SK-N-SH (cell line): ENCODE measurements around the gene WNT8B. TPM values are rescaled to one million over a fixed set of nuclear protein-coding genes. Genes with fewer than 3 reads are reported as not detected.

Experiments used
- CTCF ChIA-PET: fragments of 300-600, 350-600 bp; formaldehyde crosslinking; extraction: SDS; loops from one replicate; lab custom pipeline; 2021; lab: Yijun Ruan, JAX
- POLR2A ChIA-PET: fragments of 350-600 bp; sonication (Branson Sonifier 250); formaldehyde crosslinking; extraction: SDS; loops from one replicate; lab custom pipeline; 2020; ENCODE audit warnings: antibody characterized with exemption, inconsistent platforms; lab: Yijun Ruan, JAX
- DNase-seq: peaks from one replicate; pipeline ENCODE4 v3.0.0; 2012
- H2AFZ ChIP-seq: fragments of 200-600 bp; sonication (generic); 2 replicates; pipeline ENCODE4 v1.8.1; 2016; ENCODE audit warnings: antibody characterized with exemption, mild to moderate bottlenecking, low read depth
- H3F3A ChIP-seq: fragments of 200-600 bp; sonication (generic); replicated peaks from 2 replicates; pipeline ENCODE3; 2016; ENCODE audit warnings: antibody characterized with exemption, mild to moderate bottlenecking; ENCODE audit not compliant: insufficient read depth
- H3K27ac ChIP-seq, 2 experiments: fragments of 200-500 bp in 1 of 2; fragments of 200-600 bp in 1 of 2; sonication (Bioruptor generic) in 1 of 2; sonication (generic), shearing (Covaris generic) in 1 of 2; 2 replicates each; pipeline versions ENCODE4 v1.5.1 to v1.6.1; 2014 to 2016; ENCODE audit warnings: low read depth in 2 of 2, inconsistent platforms in 1 of 2, low read length in 1 of 2, mild to moderate bottlenecking in 1 of 2, mixed read lengths in 1 of 2
- H3K27me3 ChIP-seq: fragments of 200-600 bp; sonication (generic), shearing (Covaris generic); 2 replicates; pipeline ENCODE4 v1.6.1; 2016; ENCODE audit warnings: mixed run types; ENCODE audit not compliant: insufficient read depth
- H3K36me3 ChIP-seq, 2 experiments: fragments of 200-500 bp in 1 of 2; fragments of 200-600 bp in 1 of 2; sonication (Bioruptor generic) in 1 of 2; sonication (generic) in 1 of 2; replicated peaks in 1 of 2; 2 replicates each; pipeline versions ENCODE3 to v1.5.1; 2014 to 2016; ENCODE audit warnings: low read length in 1 of 2, mild to moderate bottlenecking in 1 of 2; ENCODE audit not compliant: insufficient read depth in 2 of 2, control insufficient read depth in 1 of 2
- H3K4me1 ChIP-seq, 2 experiments: fragments of 200-500 bp in 1 of 2; fragments of 200-600 bp in 1 of 2; sonication (Bioruptor generic) in 1 of 2; sonication (generic), shearing (Covaris generic) in 1 of 2; 2 replicates each; pipeline versions ENCODE4 v1.5.1 to v1.6.1; 2014 to 2016; ENCODE audit warnings: low read depth in 1 of 2, low read length in 1 of 2, mixed run types in 1 of 2; ENCODE audit not compliant: insufficient read depth in 2 of 2, control insufficient read depth in 1 of 2
- H3K4me2 ChIP-seq: fragments of 200-600 bp; sonication (generic), shearing (Covaris generic); 2 replicates; pipeline ENCODE4 v1.6.1; 2017; ENCODE audit warnings: mixed run types
- H3K4me3 ChIP-seq, 2 experiments: fragments of 200-500 bp in 1 of 2; fragments of 200-600 bp in 1 of 2; sonication (Bioruptor generic) in 1 of 2; sonication (generic), shearing (Covaris generic) in 1 of 2; 2 replicates each; pipeline versions ENCODE4 v1.5.1 to v1.8.1; 2014 to 2016; ENCODE audit warnings: low read depth in 2 of 2, inconsistent platforms in 1 of 2, low read length in 1 of 2, mild to moderate bottlenecking in 1 of 2, mixed read lengths in 1 of 2, moderate library complexity in 1 of 2
- H3K79me2 ChIP-seq: fragments of 200-600 bp; sonication (generic); 2 replicates; pipeline ENCODE4 v1.8.1; 2017; ENCODE audit warnings: mild to moderate bottlenecking; ENCODE audit not compliant: insufficient read depth
- H3K9ac ChIP-seq: fragments of 200-600 bp; sonication (generic); 2 replicates; pipeline ENCODE4 v1.6.1; 2017; ENCODE audit warnings: mixed run types
- H3K9me2 ChIP-seq: fragments of 200-600 bp; sonication (generic); 2 replicates; pipeline ENCODE4 v1.6.1; 2017; ENCODE audit warnings: mixed run types
- H3K9me3 ChIP-seq: fragments of 200-600 bp; sonication (generic); 2 replicates; pipeline ENCODE4 v1.6.1; 2017; ENCODE audit warnings: mixed run types, mild to moderate bottlenecking, moderate library complexity
- H4K20me1 ChIP-seq: fragments of 200-600 bp; sonication (generic); 2 replicates; pipeline ENCODE4 v1.6.1; 2017; ENCODE audit warnings: mild to moderate bottlenecking, mixed run types; ENCODE audit not compliant: insufficient read depth
- ELF1 ChIP-seq: IDR thresholded peaks from 2 replicates; pipeline ENCODE4 v1.4.0; 2012
- GABPA ChIP-seq: IDR thresholded peaks from 2 replicates; pipeline ENCODE4 v1.4.0; 2012; ENCODE audit warnings: low read depth, mild to moderate bottlenecking
- GATA2 ChIP-seq: sonication (generic); formaldehyde crosslinking; IDR thresholded peaks from 2 replicates; pipeline ENCODE4 v1.5.0; 2020; ENCODE audit warnings: mild to moderate bottlenecking, missing genetic modification reagents
- RAD21 ChIP-seq: IDR thresholded peaks from 2 replicates; pipeline ENCODE4 v1.6.1; 2012; ENCODE audit warnings: mild to moderate bottlenecking, low read length
- RXRA ChIP-seq: IDR thresholded peaks from 2 replicates; pipeline ENCODE4 v1.4.0; 2012; ENCODE audit warnings: low read depth, mild to moderate bottlenecking, borderline replicate concordance
- SMC3 ChIP-seq: IDR thresholded peaks from 2 replicates; pipeline ENCODE4 v1.6.1; 2012; ENCODE audit warnings: low read depth, low read length, improper control_type of control experiment
- TEAD4 ChIP-seq: IDR thresholded peaks from 2 replicates; pipeline ENCODE4 v1.4.0; 2012; ENCODE audit warnings: mild to moderate bottlenecking, borderline replicate concordance; ENCODE audit not compliant: insufficient read depth
- YY1 ChIP-seq: IDR thresholded peaks from 2 replicates; pipeline ENCODE4 v1.4.0; 2012; ENCODE audit warnings: low read depth, mild to moderate bottlenecking
- WGBS: methylation state at CpG from one replicate; pipeline ENCODE4 v1.1.6; 2017; ENCODE audit warnings: low lambda C conversion rate; 5-methylcytosine and 5-hydroxymethylcytosine counted together
- polyA plus RNA-seq, 3 experiments: library from polyadenylated mRNA; depleted of rRNA; stranded (reverse); fragments of >200 nt; gene quantifications; 2 replicates each; pipeline ENCODE4 v1.2.3, GENCODE V29; 2012
- TF ChIP-seq, protein P1 (sequence below): IDR thresholded peaks from 2 replicates; pipeline ENCODE4 v1.4.0; 2012; ENCODE audit warnings: low read depth, borderline replicate concordance
- TF ChIP-seq, protein P2 (sequence below): fragments of 150-350 bp; IDR thresholded peaks from 2 replicates; pipeline ENCODE4 v1.6.1; 2017; ENCODE audit warnings: antibody characterized with exemption, low read length, low read depth, borderline replicate concordance
- TF ChIP-seq, protein P3 (sequence below): IDR thresholded peaks from 2 replicates; pipeline ENCODE4; 2012
- TF ChIP-seq, protein P4 (sequence below): IDR thresholded peaks from 2 replicates; pipeline ENCODE4 v1.4.0; 2012; ENCODE audit warnings: low read depth, borderline replicate concordance

Gene WNT8B
- polyA plus RNA-seq, 1 of the 3 experiments (the other 2 are of a cell fraction) = 0.18 TPM

DNA sequence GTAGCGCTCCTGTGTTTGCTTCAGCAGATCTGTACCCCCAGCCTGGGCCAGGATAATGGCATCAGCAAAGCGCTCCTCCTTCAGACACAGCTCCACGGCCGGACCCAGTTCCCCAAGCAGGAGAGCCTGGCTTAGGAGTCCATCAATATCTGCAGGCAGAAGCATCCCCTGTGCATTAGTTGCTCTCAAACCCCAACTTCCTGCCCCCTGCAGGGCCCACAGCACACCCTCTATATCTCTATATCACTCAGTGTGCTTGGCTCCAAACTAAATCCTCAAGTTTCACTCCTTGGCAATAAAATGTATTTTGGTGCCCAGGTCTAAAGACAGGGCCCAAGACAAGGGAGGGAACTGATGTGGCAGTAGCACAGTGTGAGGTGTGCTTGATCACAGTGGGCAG, 35.2 kb downstream of the WNT8B start:
- 96% methylated on average over 4 of the region's 4 CpGs for WGBS
- Histone ChIP-seq H3K9me2 (no peaks in the 10 kb centered on the region), H4K20me1 (no peaks in the 10 kb centered on the region), H3K27me3 (no peaks in the 10 kb centered on the region), H3K4me3 (no peak overlapping the region), H3K9ac (no peak overlapping the region), H3K36me3 (peaks cover 0 to 10% of the 10 kb centered on the region in 2 experiments), H3K27ac (no peak overlapping the region)
- CTCF ChIA-PET = interaction anchor here (1.3 to 14.7 kb wide), 5 partner anchors 11 to 169 kb away, joined by 3 to 158 read pairs (median 27); partner anchors contain the start of genes PKD2L1 and SEC31B
- TF ChIP-seq, protein P1, sequence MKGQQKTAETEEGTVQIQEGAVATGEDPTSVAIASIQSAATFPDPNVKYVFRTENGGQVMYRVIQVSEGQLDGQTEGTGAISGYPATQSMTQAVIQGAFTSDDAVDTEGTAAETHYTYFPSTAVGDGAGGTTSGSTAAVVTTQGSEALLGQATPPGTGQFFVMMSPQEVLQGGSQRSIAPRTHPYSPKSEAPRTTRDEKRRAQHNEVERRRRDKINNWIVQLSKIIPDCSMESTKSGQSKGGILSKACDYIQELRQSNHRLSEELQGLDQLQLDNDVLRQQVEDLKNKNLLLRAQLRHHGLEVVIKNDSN = no peak
- no peak for TF ChIP-seq ELF1
- no peak for TF ChIP-seq GATA2 (CRISPR knock-in tag)
- no peak for TF ChIP-seq YY1
- TF ChIP-seq, protein P2, sequence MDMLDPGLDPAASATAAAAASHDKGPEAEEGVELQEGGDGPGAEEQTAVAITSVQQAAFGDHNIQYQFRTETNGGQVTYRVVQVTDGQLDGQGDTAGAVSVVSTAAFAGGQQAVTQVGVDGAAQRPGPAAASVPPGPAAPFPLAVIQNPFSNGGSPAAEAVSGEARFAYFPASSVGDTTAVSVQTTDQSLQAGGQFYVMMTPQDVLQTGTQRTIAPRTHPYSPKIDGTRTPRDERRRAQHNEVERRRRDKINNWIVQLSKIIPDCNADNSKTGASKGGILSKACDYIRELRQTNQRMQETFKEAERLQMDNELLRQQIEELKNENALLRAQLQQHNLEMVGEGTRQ = no peak
- no peak for TF ChIP-seq GABPA
- TF ChIP-seq, all 33 proteins: peak for 0
- H2AFZ ChIP-seq = no peak overlapping the region
- H3K79me2 ChIP-seq = no peaks in the 10 kb centered on the region
- H3K9me3 ChIP-seq = no peaks in the 10 kb centered on the region
- peaks cover 0 to 13% of the 10 kb centered on the region in 2 experiments; a peak in 1 of 4 replicates for H3K4me1 ChIP-seq
- H3K4me2 ChIP-seq = no peak overlapping the region
- H3F3A ChIP-seq = no peaks in the 10 kb centered on the region
- no peak for DNase-seq
- POLR2A ChIA-PET = no interaction called here

DNA sequence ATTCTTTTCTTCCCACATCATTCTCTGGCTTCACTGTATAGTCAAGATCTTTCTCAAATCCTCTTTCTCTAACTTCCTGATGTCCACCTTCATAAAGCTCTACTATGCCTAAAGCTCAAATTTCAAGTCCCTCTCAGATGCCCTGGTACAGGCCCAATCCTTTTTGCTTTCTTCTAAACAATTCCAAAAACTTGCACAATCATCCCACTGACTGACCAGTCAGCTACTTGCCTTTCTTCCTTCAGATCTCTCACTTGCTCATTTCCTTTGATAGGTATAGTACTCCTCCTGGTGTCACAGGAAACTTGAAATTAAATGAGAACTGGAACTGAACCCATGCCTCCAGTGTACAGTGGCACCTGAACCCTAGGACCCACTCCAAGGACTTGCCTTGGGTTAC, 38.6 kb downstream of the WNT8B start:
- H3K9me3 ChIP-seq = no peaks in the 10 kb centered on the region
- TF ChIP-seq RAD21 = no peak
- no peak for TF ChIP-seq RXRA
- no peak for TF ChIP-seq TEAD4
- TF ChIP-seq SMC3 = no peak
- TF ChIP-seq, protein P3, sequence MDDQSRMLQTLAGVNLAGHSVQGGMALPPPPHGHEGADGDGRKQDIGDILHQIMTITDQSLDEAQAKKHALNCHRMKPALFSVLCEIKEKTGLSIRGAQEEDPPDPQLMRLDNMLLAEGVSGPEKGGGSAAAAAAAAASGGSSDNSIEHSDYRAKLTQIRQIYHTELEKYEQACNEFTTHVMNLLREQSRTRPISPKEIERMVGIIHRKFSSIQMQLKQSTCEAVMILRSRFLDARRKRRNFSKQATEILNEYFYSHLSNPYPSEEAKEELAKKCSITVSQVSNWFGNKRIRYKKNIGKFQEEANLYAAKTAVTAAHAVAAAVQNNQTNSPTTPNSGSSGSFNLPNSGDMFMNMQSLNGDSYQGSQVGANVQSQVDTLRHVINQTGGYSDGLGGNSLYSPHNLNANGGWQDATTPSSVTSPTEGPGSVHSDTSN = no peak
- TF ChIP-seq, protein P4, sequence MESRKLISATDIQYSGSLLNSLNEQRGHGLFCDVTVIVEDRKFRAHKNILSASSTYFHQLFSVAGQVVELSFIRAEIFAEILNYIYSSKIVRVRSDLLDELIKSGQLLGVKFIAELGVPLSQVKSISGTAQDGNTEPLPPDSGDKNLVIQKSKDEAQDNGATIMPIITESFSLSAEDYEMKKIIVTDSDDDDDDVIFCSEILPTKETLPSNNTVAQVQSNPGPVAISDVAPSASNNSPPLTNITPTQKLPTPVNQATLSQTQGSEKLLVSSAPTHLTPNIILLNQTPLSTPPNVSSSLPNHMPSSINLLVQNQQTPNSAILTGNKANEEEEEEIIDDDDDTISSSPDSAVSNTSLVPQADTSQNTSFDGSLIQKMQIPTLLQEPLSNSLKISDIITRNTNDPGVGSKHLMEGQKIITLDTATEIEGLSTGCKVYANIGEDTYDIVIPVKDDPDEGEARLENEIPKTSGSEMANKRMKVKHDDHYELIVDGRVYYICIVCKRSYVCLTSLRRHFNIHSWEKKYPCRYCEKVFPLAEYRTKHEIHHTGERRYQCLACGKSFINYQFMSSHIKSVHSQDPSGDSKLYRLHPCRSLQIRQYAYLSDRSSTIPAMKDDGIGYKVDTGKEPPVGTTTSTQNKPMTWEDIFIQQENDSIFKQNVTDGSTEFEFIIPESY = no peak
- ChIA-PET POLR2A (no interaction called here), CTCF (interaction anchor here (9.2 to 14.7 kb wide), 3 partner anchors 16 to 69 kb away, joined by 66 to 158 read pairs (median 150); partner anchors contain the start of gene SEC31B)
- peaks cover 0 to 16% of the 10 kb centered on the region in 2 experiments; a peak in 2 of 4 replicates for H3K4me1 ChIP-seq
- no peak overlapping the region for H3K9ac ChIP-seq
- no peaks in the 10 kb centered on the region for H3K27me3 ChIP-seq
- H2AFZ ChIP-seq = no peak overlapping the region
- H3K36me3 ChIP-seq = peaks cover 0 to 12% of the 10 kb centered on the region in 2 experiments
- no peaks in the 10 kb centered on the region for H3K9me2 ChIP-seq
- no peaks in the 10 kb centered on the region for H3F3A ChIP-seq
- no peaks in the 10 kb centered on the region for H3K79me2 ChIP-seq
- DNase-seq = no peak
- H3K4me2 ChIP-seq = no peak overlapping the region
- no peak overlapping the region for H3K27ac ChIP-seq
- no peaks in the 10 kb centered on the region for H4K20me1 ChIP-seq
- no peak overlapping the region for H3K4me3 ChIP-seq
